WTC11 (cell line): Measurements from ENCODE around the gene ESYT1. TPM values are rescaled to one million over a fixed set of nuclear protein-coding genes. Genes with fewer than 3 reads are reported as not detected.

ENCODE experiments used
- AFF4 ChIP-seq: sonication (generic); formaldehyde crosslinking; IDR thresholded peaks from 2 replicates; pipeline ENCODE4 v1.8.1; 2023; ENCODE audit warnings: mild to moderate bottlenecking, missing genetic modification reagents, borderline replicate concordance
- CDX4 ChIP-seq: fragments of 250-450 bp; sonication (Bioruptor Pico); IDR thresholded peaks from 2 replicates; pipeline ENCODE4 v1.9.0; 2021; ENCODE audit warnings: moderate library complexity, mild to moderate bottlenecking, inconsistent platforms, borderline replicate concordance
- E2F4 ChIP-seq: sonication (generic); formaldehyde crosslinking; IDR thresholded peaks from 2 replicates; pipeline ENCODE4 v1.8.1; 2022; ENCODE audit warnings: low read depth, mild to moderate bottlenecking, moderate library complexity, missing genetic modification reagents, borderline replicate concordance
- ELF4 ChIP-seq: sonication (generic); formaldehyde crosslinking; IDR thresholded peaks from 2 replicates; pipeline ENCODE4 v1.8.1; 2022; ENCODE audit warnings: low read depth, mild to moderate bottlenecking, moderate library complexity, missing genetic modification reagents
- ERG ChIP-seq: fragments of 250-450 bp; sonication (Bioruptor Pico); IDR thresholded peaks from 2 replicates; pipeline ENCODE4 v1.8.0; 2021; ENCODE audit warnings: mild to moderate bottlenecking
- FOXJ3 ChIP-seq: sonication (generic); formaldehyde crosslinking; IDR thresholded peaks from 2 replicates; pipeline ENCODE4 v1.9.0; 2021; ENCODE audit warnings: missing genetic modification reagents, mild to moderate bottlenecking, borderline replicate concordance
- HMGXB4 ChIP-seq: sonication (generic); formaldehyde crosslinking; IDR thresholded peaks from 2 replicates; pipeline ENCODE4 v1.8.1; 2023; ENCODE audit warnings: mild to moderate bottlenecking, moderate library complexity, missing genetic modification reagents
- NR3C1 ChIP-seq: sonication (generic); formaldehyde crosslinking; conservative IDR thresholded peaks from 2 replicates; pipeline ENCODE4 v1.8.1; 2023; ENCODE audit warnings: low read depth, mild to moderate bottlenecking, missing genetic modification reagents
- PRDM15 ChIP-seq: sonication (generic); formaldehyde crosslinking; IDR thresholded peaks from 2 replicates; pipeline ENCODE4 v1.8.0; 2022; ENCODE audit warnings: missing genetic modification reagents
- SMAD3 ChIP-seq: sonication (generic); formaldehyde crosslinking; IDR thresholded peaks from 2 replicates; pipeline ENCODE4 v1.8.0; 2022; ENCODE audit warnings: missing genetic modification reagents, mild to moderate bottlenecking, borderline replicate concordance
- SOX15 ChIP-seq: fragments of 250-450 bp; sonication (Bioruptor Pico); IDR thresholded peaks from 2 replicates; pipeline ENCODE4 v1.9.0; 2021; ENCODE audit warnings: mild to moderate bottlenecking
- ZMAT4 ChIP-seq: fragments of 250-450 bp; sonication (Bioruptor Pico); IDR thresholded peaks from 2 replicates; pipeline ENCODE4 v1.9.0; 2021; ENCODE audit warnings: mild to moderate bottlenecking
- ZNF121 ChIP-seq: sonication (generic); formaldehyde crosslinking; IDR thresholded peaks from 2 replicates; pipeline ENCODE4 v1.8.0; 2023; ENCODE audit warnings: missing genetic modification reagents
- ZNF138 ChIP-seq: sonication (generic); formaldehyde crosslinking; conservative IDR thresholded peaks from 2 replicates; pipeline ENCODE4 v1.8.1; 2022; ENCODE audit warnings: mild to moderate bottlenecking, moderate library complexity, missing genetic modification reagents
- ZNF317 ChIP-seq: sonication (generic); formaldehyde crosslinking; IDR thresholded peaks from 2 replicates; pipeline ENCODE4 v1.8.1; 2023; ENCODE audit warnings: low read depth, mild to moderate bottlenecking, moderate library complexity, missing genetic modification reagents, borderline replicate concordance
- ZNF416 ChIP-seq: fragments of 250-450 bp; sonication (Bioruptor Pico); IDR thresholded peaks from 2 replicates; pipeline ENCODE4 v1.9.0; 2021; ENCODE audit warnings: mild to moderate bottlenecking, inconsistent platforms
- ZNF532 ChIP-seq: fragments of 250-450 bp; sonication (Bioruptor Pico); IDR thresholded peaks from 2 replicates; pipeline ENCODE4 v1.9.0; 2021; ENCODE audit warnings: mild to moderate bottlenecking, borderline replicate concordance
- total RNA-seq: library from RNA; stranded (reverse); gene quantifications from 3 replicates; pipeline ENCODE4 v1.2.3, GENCODE V29; 2021

Gene ESYT1
- total RNA-seq, 1 experiment from 2014 or later = 80.1 TPM

- TF ChIP-seq E2F4 (CRISPR knock-in tag) (no peak), ELF4 (CRISPR knock-in tag) (no peak), HMGXB4 (CRISPR knock-in tag) (0 out of 2 replicates have a peak, but pooled peaks have one; percentile 35), ZNF317 (CRISPR knock-in tag) (no peak), SMAD3 (CRISPR knock-in tag) (no peak), CDX4 (CRISPR knock-in tag) (no peak; the same call in 1 of the 2 replicates), AFF4 (CRISPR knock-in tag) (no peak), SOX15 (CRISPR knock-in tag) (no peak), ZNF138 (no peak), ZMAT4 (CRISPR knock-in tag) (peak; percentile 58; the same call in 1 of the 2 replicates), ERG (CRISPR knock-in tag) (peak; percentile 89; the same call in 1 of the 2 replicates), FOXJ3 (CRISPR knock-in tag) (no peak), ZNF416 (CRISPR knock-in tag) (peak; percentile 77; the same call in 1 of the 2 replicates), ZNF121 (no peak), NR3C1 (CRISPR knock-in tag) (no peak), ZNF532 (CRISPR knock-in tag) (no peak; the same call in 1 of the 2 replicates), PRDM15 (CRISPR knock-in tag) (no peak)
These were observed 11.6 kb upstream of the ESYT1 start, which contains the start of gene RPL41 (continued) for GRCh38 chr12:56116267-56117081.
